MM.1S (cell line): ENCODE results near the gene TBC1D14.

Source experiments
- EZH2 ChIP-seq: fragments of 300-600 bp; sonication (generic); optimal IDR thresholded peaks from 2 replicates; pipeline ENCODE3; 2017; ENCODE audit warnings: low read depth, mild to moderate bottlenecking, antibody characterized with exemption, low read length, mixed read lengths
- EZH2phosphoT487 ChIP-seq: fragments of 300-600 bp; sonication (generic); IDR thresholded peaks from 2 replicates; pipeline ENCODE4 v1.6.1; 2018; ENCODE audit warnings: antibody characterized with exemption, low read length
- TF ChIP-seq, protein P1 (sequence below): fragments of 300-600 bp; sonication (generic); IDR thresholded peaks from 2 replicates; pipeline ENCODE4 v1.5.1; 2016; ENCODE audit warnings: antibody characterized with exemption, low read length, mixed read lengths

DNA sequence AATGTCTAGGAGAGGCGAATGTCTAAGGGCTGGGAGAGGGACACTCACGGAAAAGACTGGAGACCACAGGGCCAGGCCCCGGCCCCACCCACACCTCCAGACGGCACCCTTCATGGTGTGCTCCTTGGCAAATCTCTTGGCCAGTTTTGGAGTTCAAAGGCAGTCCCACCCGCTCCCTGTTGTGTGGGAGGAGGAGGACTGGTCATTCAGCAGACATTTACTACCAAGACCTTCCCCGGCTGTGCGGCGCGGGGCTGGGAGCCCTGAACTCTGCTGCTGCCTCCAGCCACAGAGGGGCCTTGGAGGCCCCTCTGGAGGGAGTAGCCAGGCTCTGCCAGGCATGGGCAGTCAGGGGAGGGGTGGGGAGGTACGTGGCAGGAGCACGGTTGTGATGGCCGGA lies 8.7 kb upstream of the TBC1D14 start:
- no peak for TF ChIP-seq EZH2phosphoT487
- TF ChIP-seq, protein P1, sequence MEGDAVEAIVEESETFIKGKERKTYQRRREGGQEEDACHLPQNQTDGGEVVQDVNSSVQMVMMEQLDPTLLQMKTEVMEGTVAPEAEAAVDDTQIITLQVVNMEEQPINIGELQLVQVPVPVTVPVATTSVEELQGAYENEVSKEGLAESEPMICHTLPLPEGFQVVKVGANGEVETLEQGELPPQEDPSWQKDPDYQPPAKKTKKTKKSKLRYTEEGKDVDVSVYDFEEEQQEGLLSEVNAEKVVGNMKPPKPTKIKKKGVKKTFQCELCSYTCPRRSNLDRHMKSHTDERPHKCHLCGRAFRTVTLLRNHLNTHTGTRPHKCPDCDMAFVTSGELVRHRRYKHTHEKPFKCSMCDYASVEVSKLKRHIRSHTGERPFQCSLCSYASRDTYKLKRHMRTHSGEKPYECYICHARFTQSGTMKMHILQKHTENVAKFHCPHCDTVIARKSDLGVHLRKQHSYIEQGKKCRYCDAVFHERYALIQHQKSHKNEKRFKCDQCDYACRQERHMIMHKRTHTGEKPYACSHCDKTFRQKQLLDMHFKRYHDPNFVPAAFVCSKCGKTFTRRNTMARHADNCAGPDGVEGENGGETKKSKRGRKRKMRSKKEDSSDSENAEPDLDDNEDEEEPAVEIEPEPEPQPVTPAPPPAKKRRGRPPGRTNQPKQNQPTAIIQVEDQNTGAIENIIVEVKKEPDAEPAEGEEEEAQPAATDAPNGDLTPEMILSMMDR, result no peak
- no peak for TF ChIP-seq EZH2
